ENCODE results near the gene CFAP141. TPM values are rescaled to one million over a fixed set of nuclear protein-coding genes. Genes with fewer than 3 reads are reported as not detected.

Gene CFAP141
- polyA plus RNA-seq, 1 donor from 2014 or later: not detected

- H3K9me2 ChIP-seq (ENCODE audit: insufficient read depth, low read length): no peaks in the 10 kb centered on the region
- no peaks in the 10 kb centered on the region for H3K36me3 ChIP-seq (ENCODE audit: insufficient read depth, low read length)
- H3K9ac ChIP-seq (ENCODE audit: low read length): no peak within 1 kb of the TSS
- no peak within 1 kb of the TSS for H3K4me2 ChIP-seq (ENCODE audit: low read length)
- no peaks in the 10 kb centered on the region for H3K27me3 ChIP-seq (ENCODE audit: insufficient read depth, low read depth, low read length)
- H3K4me3 ChIP-seq (ENCODE audit: low read length): no peak within 1 kb of the TSS
- H3F3A ChIP-seq (ENCODE audit: insufficient read depth, low read length, poor library complexity, severe bottlenecking): no peaks in the 10 kb centered on the region
- H3K9me3 ChIP-seq (ENCODE audit: low read length): no peaks in the 10 kb centered on the region
- H2AFZ ChIP-seq (ENCODE audit: low read depth, low read length): no peak within 1 kb of the TSS
- no peak within 1 kb of the TSS for H3K27ac ChIP-seq (ENCODE audit: low read length)
- no peaks in the 10 kb centered on the region for H4K20me1 ChIP-seq (ENCODE audit: insufficient read depth)
- TF ChIP-seq EZH2 (IDR thresholded peaks at IDR 0.05; ENCODE audit: borderline replicate concordance, insufficient read depth, low read length, poor library complexity, severe bottlenecking) (no peak), SMC3 (conservative IDR thresholded peaks at IDR 0.05; ENCODE audit: poor library complexity) (no peak), TAF1 (IDR thresholded peaks at IDR 0.05; ENCODE audit: low read depth) (no peak), REST (IDR thresholded peaks at IDR 0.05; ENCODE audit: borderline replicate concordance) (no peak), MXI1 (conservative IDR thresholded peaks at IDR 0.05; ENCODE audit: poor library complexity, severe bottlenecking) (no peak), POLR2AphosphoS5 (IDR thresholded peaks at IDR 0.05) (no peak), EP300 (conservative IDR thresholded peaks at IDR 0.05; ENCODE audit: poor library complexity, severe bottlenecking) (no peak), RAD21 (conservative IDR thresholded peaks at IDR 0.05) (no peak), CTCF (IDR thresholded peaks at IDR 0.05; ENCODE audit: poor library complexity, severe bottlenecking) (no peak)
- no peaks in the 10 kb centered on the region for H3K79me2 ChIP-seq (replicated peaks; ENCODE audit: insufficient read depth, low read length)
Measured at GRCh38 chr1:154191990-154192461, 14.1 kb downstream of the CFAP141 start, which contains the start of gene TPM3. TSS of gene TPM3 (minus strand) at chr1:154192100. CDS start at chr1:154192018, 82 bp downstream.

- Histone ChIP-seq H3K4me3 (ENCODE audit: low read length) (no peak overlapping the region), H3K9ac (ENCODE audit: low read length) (no peak overlapping the region), H3K27ac (ENCODE audit: low read length) (no peak overlapping the region), H3F3A (ENCODE audit: insufficient read depth, low read length, poor library complexity, severe bottlenecking) (no peaks in the 10 kb centered on the region), H4K20me1 (ENCODE audit: insufficient read depth) (no peaks in the 10 kb centered on the region), H3K9me3 (ENCODE audit: low read length) (no peaks in the 10 kb centered on the region), H3K9me2 (ENCODE audit: insufficient read depth, low read length) (no peaks in the 10 kb centered on the region), H2AFZ (ENCODE audit: low read depth, low read length) (no peak overlapping the region), H3K36me3 (ENCODE audit: insufficient read depth, low read length) (no peaks in the 10 kb centered on the region), H3K4me2 (ENCODE audit: low read length) (no peak overlapping the region), H3K79me2 (replicated peaks; ENCODE audit: insufficient read depth, low read length) (no peaks in the 10 kb centered on the region), H3K27me3 (ENCODE audit: insufficient read depth, low read depth, low read length) (no peaks in the 10 kb centered on the region)
- TF ChIP-seq SMC3 (conservative IDR thresholded peaks at IDR 0.05; ENCODE audit: poor library complexity) (no peak), EZH2 (IDR thresholded peaks at IDR 0.05; ENCODE audit: borderline replicate concordance, insufficient read depth, low read length, poor library complexity, severe bottlenecking) (no peak), TAF1 (IDR thresholded peaks at IDR 0.05; ENCODE audit: low read depth) (no peak), CTCF (IDR thresholded peaks at IDR 0.05; ENCODE audit: poor library complexity, severe bottlenecking) (no peak), POLR2AphosphoS5 (IDR thresholded peaks at IDR 0.05) (no peak), MXI1 (conservative IDR thresholded peaks at IDR 0.05; ENCODE audit: poor library complexity, severe bottlenecking) (no peak), REST (IDR thresholded peaks at IDR 0.05; ENCODE audit: borderline replicate concordance) (no peak), EP300 (conservative IDR thresholded peaks at IDR 0.05; ENCODE audit: poor library complexity, severe bottlenecking) (no peak), RAD21 (conservative IDR thresholded peaks at IDR 0.05) (no peak)
Measured at GRCh38 chr1:154190550-154190949, 15.6 kb downstream of the CFAP141 start.
